Keratinocyte (primary cell): ENCODE results near the gene OR51S1. TPM values are rescaled to one million over a fixed set of nuclear protein-coding genes. Genes with fewer than 3 reads are reported as not detected.

Experiments
- DNase-seq: peaks from one replicate; pipeline ENCODE4 v3.0.0-alpha.2; 2011; ENCODE audit warnings: low read depth, missing footprints, low spot score
- FAIRE-seq: peaks from 2 replicates; lab custom pipeline; 2011; peaks lifted over from hg19 to GRCh38; lab: Jason Lieb, UNC
- H2AFZ ChIP-seq: 2 replicates; pipeline ENCODE4 v1.6.0; 2012; ENCODE audit warnings: low read length, control low read depth, inconsistent platforms; ENCODE audit not compliant: control insufficient read depth
- H3K27ac ChIP-seq: 2 replicates; pipeline ENCODE4 v1.5.1; 2011; ENCODE audit warnings: low read length; ENCODE audit not compliant: control insufficient read depth, insufficient read depth
- H3K27me3 ChIP-seq: 3 replicates; pipeline ENCODE4 v1.6.0; 2011; ENCODE audit warnings: low read length; ENCODE audit not compliant: control insufficient read depth, insufficient read depth; ENCODE audit errors: extremely low read depth
- H3K36me3 ChIP-seq, 2 experiments: 2 replicates in 1 of 2; 3 replicates in 1 of 2; pipeline ENCODE4 v1.5.1; 2011; ENCODE audit warnings: low read length in 2 of 2, mild to moderate bottlenecking in 1 of 2; ENCODE audit not compliant: control insufficient read depth in 2 of 2, insufficient read depth in 2 of 2; ENCODE audit errors: extremely low read depth in 1 of 2
- H3K4me1 ChIP-seq: 3 replicates; pipeline ENCODE4 v1.5.1; 2011; ENCODE audit warnings: low read length; ENCODE audit not compliant: control insufficient read depth, insufficient read depth; ENCODE audit errors: extremely low read depth
- H3K4me2 ChIP-seq: 3 replicates; pipeline ENCODE4 v1.6.0; 2011; ENCODE audit warnings: low read depth, low read length; ENCODE audit not compliant: control insufficient read depth, insufficient read depth; ENCODE audit errors: extremely low read depth
- H3K4me3 ChIP-seq, 3 experiments: fragments of 200-600 bp in 1 of 3; sonication (generic) in 1 of 3; 2 replicates in 2 of 3; 3 replicates in 1 of 3; pipeline ENCODE4 v1.5.1; 2011 to 2016; ENCODE audit warnings: low read length in 3 of 3, mild to moderate bottlenecking in 3 of 3, control low read depth in 2 of 3, inconsistent platforms in 1 of 3, low read depth in 1 of 3, mixed read lengths in 1 of 3, mixed run types in 1 of 3, moderate library complexity in 1 of 3; ENCODE audit not compliant: control insufficient read depth in 2 of 3, insufficient read depth in 2 of 3; ENCODE audit errors: extremely low read depth in 1 of 3
- H3K79me2 ChIP-seq: 2 replicates; pipeline ENCODE4 v1.6.0; 2012; ENCODE audit warnings: low read length; ENCODE audit not compliant: control insufficient read depth, insufficient read depth
- H3K9ac ChIP-seq: 3 replicates; pipeline ENCODE4 v1.6.0; 2011; ENCODE audit warnings: low read length; ENCODE audit not compliant: control insufficient read depth, insufficient read depth; ENCODE audit errors: extremely low read depth
- H3K9me1 ChIP-seq: 3 replicates; pipeline ENCODE4 v1.6.0; 2011; ENCODE audit warnings: low read length; ENCODE audit not compliant: control insufficient read depth, insufficient read depth; ENCODE audit errors: extremely low read depth
- H3K9me3 ChIP-seq: 2 replicates; pipeline ENCODE4 v1.5.1; 2012; ENCODE audit warnings: low read depth, low read length; ENCODE audit not compliant: control insufficient read depth
- H4K20me1 ChIP-seq: 3 replicates; pipeline ENCODE4 v1.6.0; 2011; ENCODE audit warnings: low read length; ENCODE audit not compliant: control insufficient read depth, insufficient read depth; ENCODE audit errors: extremely low read depth
- CTCF ChIP-seq, 3 experiments: IDR thresholded peaks in 1 of 3; conservative IDR thresholded peaks in 1 of 3; optimal IDR thresholded peaks in 1 of 3; 2 replicates in 2 of 3; 3 replicates in 1 of 3; pipeline versions ENCODE3 to v1.5.1; 2011; ENCODE audit warnings: low read length in 3 of 3, mild to moderate bottlenecking in 3 of 3, moderate library complexity in 2 of 3, control low read depth in 1 of 3, inconsistent platforms in 1 of 3; ENCODE audit not compliant: insufficient read depth in 2 of 3; ENCODE audit errors: extremely low read depth in 1 of 3
- EZH2 ChIP-seq: IDR thresholded peaks from one replicate; pipeline ENCODE4 v1.6.1; 2012; ENCODE audit warnings: inconsistent platforms, mild to moderate bottlenecking, low read length, moderate library complexity
- dilution Hi-C: fragments of 300-500 bp; cut with MboI; formaldehyde crosslinking; loops from one replicate; pipeline ENCODE4 v1.7.0; 2020; ENCODE audit warnings: low sequenced_read_pairs; ENCODE audit not compliant: extremely low pct_ligation_motif_present
- polyA plus RNA-seq, 5 experiments: library from polyadenylated mRNA; depleted of rRNA in 3 of 5; stranded (reverse) in 3 of 5; stranded (forward) in 1 of 5; unstranded in 1 of 5; fragments of >200 nt; gene quantifications; 1 replicate in 1 of 5; 2 replicates in 3 of 5; 3 replicates in 1 of 5; pipeline versions ENCODE4 v1.2.1 to v1.2.3, GENCODE V29; 2011 to 2012; ENCODE audit warnings: missing spikeins in 2 of 5, low read depth in 1 of 5, low replicate concordance in 1 of 5

OR51S1 gene
- polyA plus RNA-seq, 1 donor (not counting 4 experiments of a cell fraction or from before 2014, with no cell fraction given) = not detected

GRCh38 chr11:4851033-4851432, 2.0 kb upstream of the OR51S1 start:
- DNase-seq (no peak), FAIRE-seq (no peak)
- Histone ChIP-seq H3K4me1 (no peaks in the 10 kb centered on the region), H3K4me2 (no peak overlapping the region), H3K36me3 (no peaks in the 10 kb centered on the region), H2AFZ (no peak overlapping the region), H3K9ac (no peak overlapping the region), H3K4me3 (no peak overlapping the region), H4K20me1 (no peaks in the 10 kb centered on the region), H3K79me2 (no peaks in the 10 kb centered on the region), H3K27ac (no peak overlapping the region), H3K9me1 (no peaks in the 10 kb centered on the region), H3K9me3 (no peaks in the 10 kb centered on the region), H3K27me3 (no peaks in the 10 kb centered on the region)
- dilution Hi-C loops = no loop called here
- no peak for TF ChIP-seq EZH2
- no peak for TF ChIP-seq CTCF (optimal IDR thresholded peaks at IDR 0.05 in 1 of 3, IDR thresholded peaks at IDR 0.05 in 1 of 3, conservative IDR thresholded peaks at IDR 0.05 in 1 of 3; ENCODE audit: extremely low read depth in 1 of 3, insufficient read depth in 2 of 3, low read length in 3 of 3)

GRCh38 chr11:4839851-4840549, 9.0 kb downstream of the OR51S1 start:
- Histone ChIP-seq H3K36me3 (no peaks in the 10 kb centered on the region), H3K4me1 (no peaks in the 10 kb centered on the region), H2AFZ (no peak overlapping the region), H4K20me1 (no peaks in the 10 kb centered on the region), H3K9me1 (no peaks in the 10 kb centered on the region), H3K27ac (no peak overlapping the region), H3K27me3 (no peaks in the 10 kb centered on the region), H3K4me2 (no peak overlapping the region), H3K9me3 (no peaks in the 10 kb centered on the region), H3K79me2 (no peaks in the 10 kb centered on the region), H3K4me3 (no peak overlapping the region), H3K9ac (no peak overlapping the region)
- FAIRE-seq = no peak
- TF ChIP-seq EZH2 (no peak), CTCF (optimal IDR thresholded peaks at IDR 0.05 in 1 of 3, IDR thresholded peaks at IDR 0.05 in 1 of 3, conservative IDR thresholded peaks at IDR 0.05 in 1 of 3; ENCODE audit: extremely low read depth in 1 of 3, insufficient read depth in 2 of 3, low read length in 3 of 3) (no peak)
- DNase-seq = no peak
- dilution Hi-C loops = no loop called here
